Measurements from ENCODE around the gene ECT2. TPM values are rescaled to one million over a fixed set of nuclear protein-coding genes. Genes with fewer than 3 reads are reported as not detected.

ECT2 gene
- total and polyA plus RNA-seq, 9 donors: 1.5 to 11.7 (median 2.2) TPM

DNA sequence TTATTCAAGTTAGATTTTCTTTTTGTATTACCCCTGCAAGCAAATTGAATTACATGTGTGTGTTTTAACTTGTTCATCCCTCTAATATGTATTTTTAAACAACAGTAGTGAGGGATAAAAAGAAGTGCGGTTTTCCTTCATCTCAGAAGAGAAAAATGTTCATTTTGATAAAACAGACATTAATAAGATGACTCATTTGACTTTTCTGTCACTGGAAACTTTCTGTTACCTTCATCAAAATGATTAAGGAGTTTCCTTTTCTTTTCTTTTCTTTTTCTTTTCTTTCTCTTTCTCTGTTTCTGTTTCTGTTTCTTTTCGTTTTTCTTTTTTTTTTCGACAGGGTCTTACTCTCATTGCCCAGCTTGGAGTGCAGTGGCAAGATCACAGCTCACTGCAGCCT, 53.0 kb downstream of the ECT2 start:
- Histone ChIP-seq H3K4me1 (ENCODE audit: insufficient read depth) (no peaks in the 10 kb centered on the region), H3K27me3 (no peaks in the 10 kb centered on the region), H3K36me3 (no peaks in the 10 kb centered on the region), H3K27ac (no peak overlapping the region), H3K4me3 (no peak overlapping the region), H3K9me3 (no peaks in the 10 kb centered on the region)
- WGBS, 3 donors: 70 to 82% (median 72%) methylated on average over 3 of the region's 3 CpGs
- no peak for DNase-seq
- intact Hi-C loops (cut with DNase I): no loop called here
- TF ChIP-seq EP300 (IDR thresholded peaks at IDR 0.05) (no peak), POLR2A (IDR thresholded peaks at IDR 0.05) (no peak)
- TF ChIP-seq, protein P1, sequence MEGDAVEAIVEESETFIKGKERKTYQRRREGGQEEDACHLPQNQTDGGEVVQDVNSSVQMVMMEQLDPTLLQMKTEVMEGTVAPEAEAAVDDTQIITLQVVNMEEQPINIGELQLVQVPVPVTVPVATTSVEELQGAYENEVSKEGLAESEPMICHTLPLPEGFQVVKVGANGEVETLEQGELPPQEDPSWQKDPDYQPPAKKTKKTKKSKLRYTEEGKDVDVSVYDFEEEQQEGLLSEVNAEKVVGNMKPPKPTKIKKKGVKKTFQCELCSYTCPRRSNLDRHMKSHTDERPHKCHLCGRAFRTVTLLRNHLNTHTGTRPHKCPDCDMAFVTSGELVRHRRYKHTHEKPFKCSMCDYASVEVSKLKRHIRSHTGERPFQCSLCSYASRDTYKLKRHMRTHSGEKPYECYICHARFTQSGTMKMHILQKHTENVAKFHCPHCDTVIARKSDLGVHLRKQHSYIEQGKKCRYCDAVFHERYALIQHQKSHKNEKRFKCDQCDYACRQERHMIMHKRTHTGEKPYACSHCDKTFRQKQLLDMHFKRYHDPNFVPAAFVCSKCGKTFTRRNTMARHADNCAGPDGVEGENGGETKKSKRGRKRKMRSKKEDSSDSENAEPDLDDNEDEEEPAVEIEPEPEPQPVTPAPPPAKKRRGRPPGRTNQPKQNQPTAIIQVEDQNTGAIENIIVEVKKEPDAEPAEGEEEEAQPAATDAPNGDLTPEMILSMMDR (IDR thresholded peaks at IDR 0.05): no peak

DNA sequence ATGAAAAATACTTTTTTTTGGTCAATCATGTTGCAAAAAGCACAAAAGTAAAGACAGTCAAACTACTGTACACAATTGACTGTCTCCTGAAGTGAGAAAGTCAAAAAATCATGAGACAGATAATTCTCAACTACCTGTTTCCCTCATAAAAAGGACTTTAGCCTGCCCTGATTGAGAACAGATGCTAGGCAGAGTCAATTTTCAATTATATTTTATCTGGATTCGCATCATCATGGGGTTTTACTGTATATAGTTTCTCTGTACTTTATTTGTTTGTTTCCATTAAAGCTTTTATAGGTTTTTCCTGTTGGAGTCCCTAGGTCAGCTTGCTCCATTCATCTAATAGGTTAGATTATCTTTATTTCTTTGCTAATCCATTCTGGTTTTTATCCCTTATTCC, 53.8 kb downstream of the ECT2 start:
- intact Hi-C loops (cut with DNase I): no loop called here
- no peak overlapping the region for H3K27ac ChIP-seq
- H3K4me3 ChIP-seq: no peak overlapping the region
- TF ChIP-seq POLR2A (IDR thresholded peaks at IDR 0.05): no peak
- TF ChIP-seq, protein P1 (IDR thresholded peaks at IDR 0.05): no peak
- TF ChIP-seq EP300 (IDR thresholded peaks at IDR 0.05): no peak
- H3K4me1 ChIP-seq (ENCODE audit: insufficient read depth): no peaks in the 10 kb centered on the region
- H3K27me3 ChIP-seq: no peaks in the 10 kb centered on the region
- H3K9me3 ChIP-seq: no peaks in the 10 kb centered on the region
- 92 to 100% (median 100%) methylated on average over 1 of the region's 1 CpG for WGBS, 3 donors
- no peaks in the 10 kb centered on the region for H3K36me3 ChIP-seq
- DNase-seq: no peak

DNA sequence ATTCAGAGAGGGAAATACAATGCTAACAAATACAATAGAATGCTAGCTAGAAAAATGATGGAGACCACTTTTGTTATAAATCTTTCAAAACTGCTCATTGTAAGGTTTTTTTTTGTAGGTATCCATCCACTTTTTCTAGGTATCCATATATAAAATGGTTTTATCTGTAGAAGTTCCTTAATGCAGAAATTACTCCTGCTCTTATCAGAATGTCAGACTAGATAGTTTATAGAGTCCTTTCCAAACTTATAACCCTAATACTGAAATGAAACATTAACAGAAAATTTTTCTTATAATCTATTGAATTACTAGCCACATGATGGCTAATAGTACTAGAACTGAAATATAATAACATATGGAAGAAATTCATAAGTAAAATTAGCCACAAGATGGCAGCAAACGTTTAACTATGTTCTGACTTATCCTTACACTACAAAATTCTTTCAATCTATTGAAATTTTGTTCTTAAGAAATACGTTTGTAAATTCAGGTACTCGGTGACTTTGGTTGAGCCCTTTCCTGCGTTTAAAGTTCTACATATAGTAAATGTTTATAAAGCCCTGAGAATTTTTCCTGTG, 58.5 kb downstream of the ECT2 start:
- H3K4me1 ChIP-seq (ENCODE audit: insufficient read depth): no peaks in the 10 kb centered on the region
- H3K27ac ChIP-seq: no peak overlapping the region
- H3K27me3 ChIP-seq: no peaks in the 10 kb centered on the region
- TF ChIP-seq EP300 (IDR thresholded peaks at IDR 0.05) (no peak), POLR2A (IDR thresholded peaks at IDR 0.05) (no peak)
- TF ChIP-seq, protein P1 (IDR thresholded peaks at IDR 0.05): no peak
- WGBS, 3 donors: 37 to 54% (median 52%) methylated on average over 4 of the region's 4 CpGs
- no peaks in the 10 kb centered on the region for H3K36me3 ChIP-seq
- no peaks in the 10 kb centered on the region for H3K9me3 ChIP-seq
- DNase-seq: no peak
- H3K4me3 ChIP-seq: no peak overlapping the region
- intact Hi-C loops (cut with DNase I): no loop called here

DNA sequence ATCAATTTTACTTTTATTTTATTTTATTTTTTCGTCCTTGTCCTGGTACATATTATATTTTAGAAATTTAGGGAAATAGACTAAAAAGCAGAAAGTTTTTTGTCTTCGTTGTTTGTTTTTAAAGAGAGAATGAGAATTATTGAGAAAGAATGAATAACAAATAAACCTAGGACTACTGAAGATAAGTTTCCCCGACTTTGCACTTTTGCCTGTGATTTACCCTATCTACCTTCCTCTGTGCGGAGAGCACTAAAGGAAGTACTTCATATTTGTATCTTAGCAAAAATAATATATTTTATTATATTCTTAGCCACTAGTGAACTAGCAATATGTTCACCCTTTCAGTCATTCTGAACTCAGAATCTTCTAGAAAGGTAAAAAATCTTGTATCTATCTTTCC, 60.6 kb downstream of the ECT2 start:
- Histone ChIP-seq H3K27ac (no peak overlapping the region), H3K4me3 (no peak overlapping the region), H3K9me3 (no peaks in the 10 kb centered on the region), H3K4me1 (ENCODE audit: insufficient read depth) (no peaks in the 10 kb centered on the region), H3K27me3 (no peaks in the 10 kb centered on the region), H3K36me3 (no peaks in the 10 kb centered on the region)
- no peak for DNase-seq
- WGBS, 3 donors: 30 to 59% (median 40%) methylated on average over 4 of the region's 4 CpGs
- intact Hi-C loops (cut with DNase I): no loop called here
- TF ChIP-seq, protein P1 (IDR thresholded peaks at IDR 0.05): no peak
- TF ChIP-seq POLR2A (IDR thresholded peaks at IDR 0.05) (no peak), EP300 (IDR thresholded peaks at IDR 0.05) (no peak)

All from ovary (tissue), 9 donors.